Measurements from ENCODE around the gene DNAH7. TPM values are rescaled to one million over a fixed set of nuclear protein-coding genes. Genes with fewer than 3 reads are reported as not detected.

DNAH7 gene
- polyA plus RNA-seq, 1 donor (not counting 4 experiments of a cell fraction or from before 2014, with no cell fraction given), result 0.17 TPM

GRCh38 chr2:195850764-195851163 lies 217.9 kb downstream of the DNAH7 start:
- TF ChIP-seq EZH2 (IDR thresholded peaks at IDR 0.05; ENCODE audit: low read length), result no peak
- no peak for TF ChIP-seq CTCF (optimal IDR thresholded peaks at IDR 0.05 in 1 of 3, IDR thresholded peaks at IDR 0.05 in 1 of 3, conservative IDR thresholded peaks at IDR 0.05 in 1 of 3; ENCODE audit: extremely low read depth in 1 of 3, insufficient read depth in 2 of 3, low read length in 3 of 3)
- H3K4me1 ChIP-seq (ENCODE audit: control insufficient read depth, extremely low read depth, insufficient read depth, low read length), result no peaks in the 10 kb centered on the region
- no peaks in the 10 kb centered on the region for H3K27me3 ChIP-seq (ENCODE audit: control insufficient read depth, extremely low read depth, insufficient read depth, low read length)
- H3K9ac ChIP-seq (ENCODE audit: control insufficient read depth, extremely low read depth, insufficient read depth, low read length), result no peak overlapping the region
- dilution Hi-C loops (cut with MboI; ENCODE audit: extremely low pct_ligation_motif_present, low sequenced_read_pairs), result no loop called here
- H3K9me1 ChIP-seq (ENCODE audit: control insufficient read depth, extremely low read depth, insufficient read depth, low read length), result no peaks in the 10 kb centered on the region
- no peak overlapping the region for H3K4me3 ChIP-seq (ENCODE audit: control insufficient read depth in 2 of 3, extremely low read depth in 1 of 3, insufficient read depth in 2 of 3, low read depth in 1 of 3, low read length in 3 of 3)
- no peaks in the 10 kb centered on the region for H4K20me1 ChIP-seq (ENCODE audit: control insufficient read depth, extremely low read depth, insufficient read depth, low read length)
- no peak overlapping the region for H2AFZ ChIP-seq (ENCODE audit: control insufficient read depth, low read length)
- DNase-seq (ENCODE audit: low read depth, low spot score) (no peak), FAIRE-seq (no peak)
- no peaks in the 10 kb centered on the region for H3K9me3 ChIP-seq (ENCODE audit: control insufficient read depth, low read depth, low read length)
- no peaks in the 10 kb centered on the region for H3K79me2 ChIP-seq (ENCODE audit: control insufficient read depth, insufficient read depth, low read length)
- no peak overlapping the region for H3K4me2 ChIP-seq (ENCODE audit: control insufficient read depth, extremely low read depth, insufficient read depth, low read depth, low read length)
- H3K27ac ChIP-seq (ENCODE audit: control insufficient read depth, insufficient read depth, low read length), result no peak overlapping the region
- no peaks in the 10 kb centered on the region for H3K36me3 ChIP-seq (ENCODE audit: control insufficient read depth in 2 of 2, extremely low read depth in 1 of 2, insufficient read depth in 2 of 2, low read length in 2 of 2)

GRCh38 chr2:195848119-195848899 lies 220.3 kb downstream of the DNAH7 start:
- FAIRE-seq, result no peak
- no peak overlapping the region for H3K27ac ChIP-seq (ENCODE audit: control insufficient read depth, insufficient read depth, low read length)
- H3K9me1 ChIP-seq (ENCODE audit: control insufficient read depth, extremely low read depth, insufficient read depth, low read length), result no peaks in the 10 kb centered on the region
- no peak overlapping the region for H3K9ac ChIP-seq (ENCODE audit: control insufficient read depth, extremely low read depth, insufficient read depth, low read length)
- no peaks in the 10 kb centered on the region for H3K36me3 ChIP-seq (ENCODE audit: control insufficient read depth in 2 of 2, extremely low read depth in 1 of 2, insufficient read depth in 2 of 2, low read length in 2 of 2)
- no peak overlapping the region for H2AFZ ChIP-seq (ENCODE audit: control insufficient read depth, low read length)
- H3K9me3 ChIP-seq (ENCODE audit: control insufficient read depth, low read depth, low read length), result no peaks in the 10 kb centered on the region
- no peaks in the 10 kb centered on the region for H3K79me2 ChIP-seq (ENCODE audit: control insufficient read depth, insufficient read depth, low read length)
- no peaks in the 10 kb centered on the region for H3K27me3 ChIP-seq (ENCODE audit: control insufficient read depth, extremely low read depth, insufficient read depth, low read length)
- H4K20me1 ChIP-seq (ENCODE audit: control insufficient read depth, extremely low read depth, insufficient read depth, low read length), result no peaks in the 10 kb centered on the region
- dilution Hi-C loops (cut with MboI; ENCODE audit: extremely low pct_ligation_motif_present, low sequenced_read_pairs), result no loop called here
- no peaks in the 10 kb centered on the region for H3K4me1 ChIP-seq (ENCODE audit: control insufficient read depth, extremely low read depth, insufficient read depth, low read length)
- H3K4me2 ChIP-seq (ENCODE audit: control insufficient read depth, extremely low read depth, insufficient read depth, low read depth, low read length), result no peak overlapping the region
- no peak for TF ChIP-seq CTCF (optimal IDR thresholded peaks at IDR 0.05 in 1 of 3, IDR thresholded peaks at IDR 0.05 in 1 of 3, conservative IDR thresholded peaks at IDR 0.05 in 1 of 3; ENCODE audit: extremely low read depth in 1 of 3, insufficient read depth in 2 of 3, low read length in 3 of 3)
- no peak for TF ChIP-seq EZH2 (IDR thresholded peaks at IDR 0.05; ENCODE audit: low read length)
- no peak for DNase-seq (ENCODE audit: low read depth, low spot score)
- H3K4me3 ChIP-seq (ENCODE audit: control insufficient read depth in 2 of 3, extremely low read depth in 1 of 3, insufficient read depth in 2 of 3, low read depth in 1 of 3, low read length in 3 of 3), result no peak overlapping the region
